Thyroid gland (tissue), 4 donors: ENCODE results near the gene UNC93B1. TPM values are rescaled to one million over a fixed set of nuclear protein-coding genes. Genes with fewer than 3 reads are reported as not detected.
A peak's percentile ranks its signal among the peaks of the same experiment; 100 is the strongest.

Experiments used
- DNase-seq, 2 donors: peaks; one replicate each; pipeline ENCODE4 v3.0.0-alpha.2; 2019
- H3K27ac ChIP-seq, 3 donors: fragments of 200-600 bp; sonication (generic); 1 replicate in 2 of 3; 2 replicates in 1 of 3; pipeline ENCODE4 v1.5.1; 2016 to 2019; ENCODE audit warnings: mild to moderate bottlenecking in 1 of 3, moderate library complexity in 1 of 3
- H3K27me3 ChIP-seq: fragments of 200-600 bp; sonication (generic); one replicate; pipeline ENCODE4 v1.5.1; 2019
- H3K36me3 ChIP-seq, 2 donors: fragments of 200-600 bp; sonication (generic); one replicate each; pipeline ENCODE4 v1.5.1; 2016 to 2019
- H3K4me1 ChIP-seq, 2 donors: fragments of 200-600 bp; sonication (generic); one replicate each; pipeline ENCODE4 v1.5.1; 2017 to 2019
- H3K4me3 ChIP-seq, 3 donors: fragments of 200-600 bp; sonication (generic); replicated peaks in 1 of 3; 1 replicate in 2 of 3; 2 replicates in 1 of 3; pipeline ENCODE4 v1.5.1; 2016; ENCODE audit warnings: mild to moderate bottlenecking in 1 of 3
- H3K9me3 ChIP-seq: fragments of 200-600 bp; sonication (generic); one replicate; pipeline ENCODE4 v1.5.1; 2017
- CTCF ChIP-seq, 6 experiments: fragments of 200-600 bp in 3 of 6; fragments of 450-650 bp in 3 of 6; sonication (generic) in 3 of 6; IDR thresholded peaks; one replicate each; pipeline ENCODE4 v1.5.1; 2016 to 2019; ENCODE audit warnings: antibody characterized with exemption in 6 of 6, mild to moderate bottlenecking in 2 of 6, inconsistent platforms in 1 of 6, moderate library complexity in 1 of 6
- POLR2A ChIP-seq, 2 donors: fragments of 450-650 bp; IDR thresholded peaks; one replicate each; pipeline ENCODE4 v1.6.1; 2017; ENCODE audit warnings: antibody characterized with exemption in 2 of 2, mild to moderate bottlenecking in 2 of 2, moderate library complexity in 1 of 2
- WGBS, 2 donors: methylation state at CpG; one replicate each; pipeline ENCODE4 v1.1.5; 2017; 5-methylcytosine and 5-hydroxymethylcytosine counted together
- intact Hi-C: fragments of 100-400 bp; cut with DNase I; formaldehyde crosslinking; loops from one replicate; pipeline ENCODE4 v1.15.1; 2023
- total RNA-seq, 4 donors: library from RNA; depleted of rRNA; stranded (reverse); fragments of >200 nt; gene quantifications; one replicate each; pipeline ENCODE4 v1.2.3, GENCODE V29; 2016

UNC93B1 gene
- total RNA-seq, 4 donors from 2014 or later = 25.7 to 49.2 (median 36.3) TPM

GRCh38 chr11:68013611-68014156 lies 9.8 kb upstream of the UNC93B1 start:
- TF ChIP-seq CTCF (IDR thresholded peaks at IDR 0.05) (no peak), POLR2A (IDR thresholded peaks at IDR 0.05) (no peak)
- Histone ChIP-seq H3K27ac (peak overlapping the region in 1 of 3 donors; percentile 94), H3K4me3 (no peak overlapping the region), H3K36me3 (no peaks in the 10 kb centered on the region), H3K27me3 (no peaks in the 10 kb centered on the region), H3K9me3 (no peaks in the 10 kb centered on the region), H3K4me1 (peaks cover 12 to 61% of the 10 kb centered on the region in 2 donors)
- 90 to 94% methylated on average over 9 to 14 of the region's 14 CpGs for WGBS, 2 donors
- no peak for DNase-seq
- intact Hi-C loops = no loop called here

GRCh38 chr11:68012843-68013610 lies 9.1 kb upstream of the UNC93B1 start:
- 81% methylated on average over 13 to 15 of the region's 16 CpGs for WGBS, 2 donors
- intact Hi-C loops = no loop called here

GRCh38 chr11:68012044-68012842 lies 8.3 kb upstream of the UNC93B1 start:
- no peak for TF ChIP-seq POLR2A (IDR thresholded peaks at IDR 0.05)
- no peak for TF ChIP-seq CTCF (IDR thresholded peaks at IDR 0.05)
- Histone ChIP-seq H3K4me3 (no peak overlapping the region), H3K27me3 (no peaks in the 10 kb centered on the region), H3K4me1 (peaks cover 12 to 61% of the 10 kb centered on the region in 2 donors), H3K9me3 (no peaks in the 10 kb centered on the region), H3K27ac (peak overlapping the region in 1 of 3 donors; percentile 94), H3K36me3 (no peaks in the 10 kb centered on the region)
- 72 to 88% methylated on average over 7 to 11 of the region's 17 CpGs for WGBS, 2 donors
- intact Hi-C loops = no loop called here
- no peak for DNase-seq

More at GRCh38 chr11:68012843-68013610, 9.1 kb upstream of the UNC93B1 start:
- Histone ChIP-seq H3K4me3 (no peak overlapping the region), H3K27me3 (no peaks in the 10 kb centered on the region), H3K27ac (peak overlapping the region in 1 of 3 donors; percentile 94), H3K4me1 (peaks cover 12 to 61% of the 10 kb centered on the region in 2 donors), H3K36me3 (no peaks in the 10 kb centered on the region), H3K9me3 (no peaks in the 10 kb centered on the region)
- TF ChIP-seq CTCF (IDR thresholded peaks at IDR 0.05) = no peak
- TF ChIP-seq POLR2A (IDR thresholded peaks at IDR 0.05) = no peak
- DNase-seq = no peak

- intact Hi-C loops = no loop called here
- WGBS, 2 donors = 87 to 91% methylated on average over 12 to 15 of the region's 16 CpGs
These were observed 7.4 kb upstream of the UNC93B1 start for GRCh38 chr11:68011051-68011943.

More at GRCh38 chr11:68011051-68011943, 7.4 kb upstream of the UNC93B1 start:
- DNase-seq = no peak
- Histone ChIP-seq H3K36me3 (no peaks in the 10 kb centered on the region), H3K4me1 (peaks cover 12 to 55% of the 10 kb centered on the region in 2 donors), H3K27me3 (no peaks in the 10 kb centered on the region), H3K4me3 (no peak overlapping the region), H3K27ac (peak overlapping the region; percentile 67 to 94 (median 93)), H3K9me3 (no peaks in the 10 kb centered on the region)
- no peak for TF ChIP-seq POLR2A (IDR thresholded peaks at IDR 0.05)
- TF ChIP-seq CTCF (IDR thresholded peaks at IDR 0.05) = no peak
